PC-9 (cell line): ENCODE measurements around the gene RNU6-1.

ENCODE experiments used
- CTCF ChIP-seq: fragments of 200-600 bp; sonication (generic); conservative IDR thresholded peaks from 2 replicates; pipeline ENCODE4 v1.6.1; 2017; ENCODE audit warnings: mixed run types, antibody characterized with exemption, mild to moderate bottlenecking, moderate library complexity
- EZH2 ChIP-seq: fragments of 200-600 bp; sonication (generic); IDR thresholded peaks from 2 replicates; pipeline ENCODE4 v1.8.0; 2017; ENCODE audit warnings: antibody characterized with exemption, low read depth

DNA sequence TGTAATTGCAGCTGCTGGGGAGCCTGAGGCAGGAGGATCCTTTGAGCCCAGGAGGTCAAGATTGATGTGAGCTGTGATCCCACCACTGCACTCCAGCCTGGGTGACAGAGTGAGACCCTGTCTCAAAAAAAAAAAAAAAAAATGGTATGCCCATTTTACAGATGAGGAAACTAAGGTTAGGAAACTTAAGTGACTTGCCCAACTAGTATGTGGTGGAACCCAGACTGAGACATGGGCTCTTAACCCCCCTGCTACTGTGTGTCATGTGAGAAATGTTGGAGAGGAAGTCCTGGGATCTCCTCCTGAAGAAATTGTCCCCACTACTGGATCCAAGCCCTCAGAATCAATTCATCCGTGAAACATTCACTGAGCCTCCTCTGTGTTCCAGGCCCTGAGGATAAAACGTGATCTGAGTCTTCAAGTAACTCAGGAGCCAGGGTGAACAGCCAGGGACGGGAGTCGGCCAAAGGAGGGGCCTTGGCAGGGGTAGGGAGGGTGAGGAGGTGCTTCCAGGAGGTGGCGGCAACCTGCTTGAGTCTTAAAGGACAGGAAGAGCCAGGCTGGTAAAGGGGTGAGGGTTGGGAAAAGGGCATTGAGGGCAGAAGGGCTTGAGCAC, 19.6 kb upstream of the RNU6-1 start:
- TF ChIP-seq CTCF (no peak), EZH2 (no peak)
